Stimulated activated effector memory CD8-positive, alpha-beta T cell treated with anti-CD3 and anti-CD28 coated beads, Interleukin-12 subunit alpha, Interleukin-12 subunit beta, amount 100 ng/mL, for 72 hours (primary cell): ENCODE results near the gene AHR.

Experiments
- ATAC-seq: fragments of 150-1000 bp; cut with Tn5 transposase; 2 replicates; pipeline ENCODE4 v1.10.0; 2021
- DNase-seq, 2 donors: peaks; one replicate each; pipeline ENCODE4 v3.0.0; 2021 to 2022; ENCODE audit warnings: low spot score in 2 of 2
- H3K27ac Mint-ChIP-seq: one replicate; pipeline ENCODE4 v1.8.0; 2022; ENCODE audit warnings: mild to moderate bottlenecking, mixed read lengths
- H3K36me3 Mint-ChIP-seq: one replicate; pipeline ENCODE4 v1.8.0; 2022; ENCODE audit warnings: mild to moderate bottlenecking, mixed read lengths
- H3K4me1 Mint-ChIP-seq: one replicate; pipeline ENCODE4 v1.8.0; 2022; ENCODE audit warnings: mixed read lengths
- H3K4me3 Mint-ChIP-seq: one replicate; pipeline ENCODE4 v1.8.0; 2022; ENCODE audit warnings: mild to moderate bottlenecking, mixed read lengths
- H3K9me3 Mint-ChIP-seq: one replicate; pipeline ENCODE4 v1.8.0; 2022; ENCODE audit warnings: mixed read lengths

Gene AHR

DNA sequence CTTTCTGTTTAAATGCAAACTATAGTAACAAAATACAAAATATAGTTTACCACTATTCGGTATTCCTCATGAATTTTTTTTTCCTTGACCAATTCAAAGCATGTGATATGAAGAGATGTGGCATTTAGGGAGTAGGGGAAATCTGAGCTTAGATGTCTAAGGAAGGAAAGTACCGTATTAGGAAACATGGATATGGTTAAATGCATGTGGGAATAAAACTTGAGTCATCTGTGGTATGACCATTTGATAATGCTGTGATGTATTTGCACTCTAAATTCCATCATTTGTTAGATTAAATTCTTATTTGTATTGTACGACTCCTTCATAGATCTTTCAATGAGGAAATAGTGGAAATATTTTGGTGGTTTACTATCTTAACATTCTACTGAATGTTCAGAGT, 19.7 kb downstream of the AHR start:
- Mint-ChIP-seq H3K4me3 (no peak overlapping the region), H3K4me1 (peaks cover 29% of the 10 kb centered on the region), H3K36me3 (peaks cover 66% of the 10 kb centered on the region), H3K9me3 (no peaks in the 10 kb centered on the region), H3K27ac (no peak overlapping the region)
- ATAC-seq = no peak
- no peak for DNase-seq

DNA sequence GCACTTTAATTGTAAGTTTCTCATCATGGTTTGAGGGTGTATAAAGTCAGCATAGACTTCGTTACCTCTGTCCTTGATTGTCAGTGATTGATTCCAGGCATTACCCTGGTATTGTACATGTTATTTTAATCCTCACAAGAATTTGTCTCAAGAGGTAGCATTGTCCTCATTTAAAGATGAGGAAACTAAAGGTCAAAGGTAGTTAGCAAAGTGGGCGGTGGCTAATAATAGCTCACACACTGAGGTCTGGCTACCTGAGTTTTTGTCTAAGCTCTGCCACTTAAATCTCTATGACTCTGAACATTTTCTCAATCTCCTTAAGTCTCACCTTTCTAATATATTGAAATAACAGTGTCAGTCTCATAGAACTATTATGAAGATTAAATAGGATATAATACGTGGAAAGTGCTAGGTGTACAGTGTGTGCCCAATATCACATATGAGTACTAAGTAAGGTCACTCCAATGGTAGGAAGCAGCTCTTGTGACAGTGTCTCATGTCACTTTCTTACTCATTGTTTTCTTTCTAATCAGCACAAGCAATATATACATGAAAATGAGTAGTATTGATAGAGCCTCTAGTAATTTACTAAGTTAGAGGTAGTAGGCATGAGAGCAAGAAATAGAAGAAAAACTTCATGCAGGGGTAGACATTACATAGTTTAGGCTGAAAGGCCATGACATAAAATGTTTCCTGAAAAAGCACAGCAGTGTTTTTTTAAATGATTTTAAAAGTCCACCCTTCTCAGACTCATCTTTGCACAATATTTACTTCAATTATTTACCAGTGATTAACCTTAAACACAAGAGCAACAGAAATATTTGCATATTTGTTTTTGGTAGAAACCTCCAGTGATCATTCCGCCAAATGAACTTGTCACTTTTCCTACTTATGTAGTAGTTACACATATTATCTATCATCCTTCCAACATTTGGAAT, 21.0 kb downstream of the AHR start:
- Mint-ChIP-seq H3K27ac (no peak overlapping the region), H3K36me3 (peaks cover 69% of the 10 kb centered on the region), H3K9me3 (no peaks in the 10 kb centered on the region), H3K4me1 (peaks cover 29% of the 10 kb centered on the region), H3K4me3 (no peak overlapping the region)
- DNase-seq (no peak), ATAC-seq (peak; percentile 76)

DNA sequence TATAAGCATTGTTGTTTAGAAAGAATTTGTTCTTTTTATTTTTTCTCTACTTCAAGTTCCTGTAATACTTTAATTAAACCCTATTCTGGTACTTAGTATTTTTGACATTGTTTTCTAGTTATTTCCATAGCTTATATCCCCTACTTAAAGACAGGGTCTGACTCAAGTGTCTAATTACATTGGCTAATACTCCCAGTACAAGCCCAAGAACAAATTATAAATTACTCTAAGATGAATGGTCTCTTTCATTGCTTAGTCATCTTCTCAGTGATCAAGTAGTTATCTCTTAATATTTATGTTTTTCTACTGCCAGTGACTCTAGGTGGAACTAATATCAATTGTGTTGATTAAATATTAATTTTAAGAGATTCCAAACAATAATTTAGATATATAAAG, 21.6 kb downstream of the AHR start:
- DNase-seq (no peak), ATAC-seq (no peak)
- no peak overlapping the region for H3K27ac Mint-ChIP-seq
- H3K4me1 Mint-ChIP-seq = peaks cover 29% of the 10 kb centered on the region
- no peaks in the 10 kb centered on the region for H3K9me3 Mint-ChIP-seq
- H3K4me3 Mint-ChIP-seq = no peak overlapping the region
- peaks cover 71% of the 10 kb centered on the region for H3K36me3 Mint-ChIP-seq

- peaks cover 71% of the 10 kb centered on the region for H3K36me3 Mint-ChIP-seq
- DNase-seq (no peak), ATAC-seq (no peak)
- H3K9me3 Mint-ChIP-seq = no peaks in the 10 kb centered on the region
- H3K4me3 Mint-ChIP-seq = no peak overlapping the region
- H3K4me1 Mint-ChIP-seq = peaks cover 27% of the 10 kb centered on the region
- no peak overlapping the region for H3K27ac Mint-ChIP-seq
Measured at GRCh38 chr7:17320657-17321056, 22.2 kb downstream of the AHR start.

- no peak for ATAC-seq
- no peak overlapping the region for H3K4me3 Mint-ChIP-seq
- H3K36me3 Mint-ChIP-seq = peaks cover 75% of the 10 kb centered on the region
Measured at GRCh38 chr7:17325364-17325763, 26.9 kb downstream of the AHR start.

DNA sequence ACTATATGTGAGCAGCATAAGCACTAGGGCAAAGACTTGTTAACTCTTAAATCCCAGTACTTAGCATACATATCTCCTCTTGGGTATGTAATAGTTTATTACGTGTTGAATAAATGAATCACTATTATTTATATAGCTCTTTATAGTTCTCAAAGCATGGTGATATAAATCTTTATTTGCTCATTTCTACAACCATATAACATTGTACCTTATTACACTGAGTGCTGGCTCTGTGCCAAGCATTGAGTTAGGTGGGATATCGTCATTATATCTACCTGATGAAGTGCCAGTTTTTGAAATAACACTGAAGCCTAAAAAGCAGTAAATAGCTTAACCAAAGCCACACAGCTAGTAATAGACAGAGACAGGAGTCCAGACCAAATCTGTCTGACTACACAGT, 27.9 kb downstream of the AHR start:
- no peak for ATAC-seq
- no peaks in the 10 kb centered on the region for H3K4me1 Mint-ChIP-seq
- DNase-seq = no peak
- no peaks in the 10 kb centered on the region for H3K9me3 Mint-ChIP-seq
- no peak overlapping the region for H3K27ac Mint-ChIP-seq
- H3K36me3 Mint-ChIP-seq = peaks cover 85% of the 10 kb centered on the region
- H3K4me3 Mint-ChIP-seq = no peak overlapping the region

More at GRCh38 chr7:17325364-17325763, 26.9 kb downstream of the AHR start:
- DNase-seq = no peak
- H3K4me1 Mint-ChIP-seq = no peaks in the 10 kb centered on the region
- H3K9me3 Mint-ChIP-seq = no peaks in the 10 kb centered on the region
- no peak overlapping the region for H3K27ac Mint-ChIP-seq

- Mint-ChIP-seq H3K9me3 (no peaks in the 10 kb centered on the region), H3K36me3 (peaks cover 90% of the 10 kb centered on the region), H3K4me1 (no peaks in the 10 kb centered on the region), H3K27ac (no peak overlapping the region), H3K4me3 (no peak overlapping the region)
- no peak for ATAC-seq
- DNase-seq = no peak
Measured at GRCh38 chr7:17328641-17329040, 30.2 kb downstream of the AHR start.

GRCh38 chr7:17329440-17329839, 31.0 kb downstream of the AHR start:
- DNase-seq (no peak), ATAC-seq (no peak)
- Mint-ChIP-seq H3K9me3 (no peaks in the 10 kb centered on the region), H3K36me3 (peaks cover 90% of the 10 kb centered on the region), H3K4me3 (no peak overlapping the region), H3K27ac (no peak overlapping the region), H3K4me1 (no peaks in the 10 kb centered on the region)

- DNase-seq = no peak
- Mint-ChIP-seq H3K36me3 (peaks cover 90% of the 10 kb centered on the region), H3K4me1 (no peaks in the 10 kb centered on the region), H3K9me3 (no peaks in the 10 kb centered on the region), H3K4me3 (no peak overlapping the region), H3K27ac (no peak overlapping the region)
- no peak for ATAC-seq
Measured at GRCh38 chr7:17331891-17332501, 33.5 kb downstream of the AHR start.

GRCh38 chr7:17333221-17333620, 34.8 kb downstream of the AHR start:
- DNase-seq (no peak), ATAC-seq (no peak)
- Mint-ChIP-seq H3K9me3 (peaks cover 2% of the 10 kb centered on the region), H3K4me1 (no peaks in the 10 kb centered on the region), H3K4me3 (no peak overlapping the region), H3K27ac (no peak overlapping the region), H3K36me3 (peaks cover 97% of the 10 kb centered on the region)

GRCh38 chr7:17336168-17336567, 37.7 kb downstream of the AHR start:
- H3K36me3 Mint-ChIP-seq = peaks cover 97% of the 10 kb centered on the region
- no peak for ATAC-seq
- no peak for DNase-seq
- peaks cover 2% of the 10 kb centered on the region for H3K9me3 Mint-ChIP-seq
- H3K27ac Mint-ChIP-seq = no peak overlapping the region
- H3K4me1 Mint-ChIP-seq = no peaks in the 10 kb centered on the region
- no peak overlapping the region for H3K4me3 Mint-ChIP-seq

- no peak for ATAC-seq
- peaks cover 98% of the 10 kb centered on the region for H3K36me3 Mint-ChIP-seq
- H3K4me3 Mint-ChIP-seq = no peak overlapping the region
- peaks cover 2% of the 10 kb centered on the region for H3K9me3 Mint-ChIP-seq
- no peak for DNase-seq
- H3K4me1 Mint-ChIP-seq = no peaks in the 10 kb centered on the region
- no peak overlapping the region for H3K27ac Mint-ChIP-seq
Measured at GRCh38 chr7:17339139-17339538, 40.7 kb downstream of the AHR start.

DNA sequence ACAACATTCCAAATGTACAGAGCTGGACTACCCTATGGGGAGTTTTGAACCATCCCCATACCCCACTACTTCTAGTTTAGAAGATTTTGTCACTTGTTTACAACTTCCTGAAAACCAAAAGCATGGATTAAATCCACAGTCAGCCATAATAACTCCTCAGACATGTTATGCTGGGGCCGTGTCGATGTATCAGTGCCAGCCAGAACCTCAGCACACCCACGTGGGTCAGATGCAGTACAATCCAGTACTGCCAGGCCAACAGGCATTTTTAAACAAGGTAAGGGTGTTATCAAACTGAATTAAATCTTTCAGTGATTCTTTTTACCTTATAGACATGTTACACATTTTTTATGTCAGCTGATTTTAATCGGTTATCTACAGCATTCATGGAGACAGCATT, 41.5 kb downstream of the AHR start:
- no peak overlapping the region for H3K27ac Mint-ChIP-seq
- peaks cover 98% of the 10 kb centered on the region for H3K36me3 Mint-ChIP-seq
- ATAC-seq (no peak), DNase-seq (no peak)
- H3K9me3 Mint-ChIP-seq = peaks cover 2% of the 10 kb centered on the region
- no peaks in the 10 kb centered on the region for H3K4me1 Mint-ChIP-seq
- H3K4me3 Mint-ChIP-seq = no peak overlapping the region

DNA sequence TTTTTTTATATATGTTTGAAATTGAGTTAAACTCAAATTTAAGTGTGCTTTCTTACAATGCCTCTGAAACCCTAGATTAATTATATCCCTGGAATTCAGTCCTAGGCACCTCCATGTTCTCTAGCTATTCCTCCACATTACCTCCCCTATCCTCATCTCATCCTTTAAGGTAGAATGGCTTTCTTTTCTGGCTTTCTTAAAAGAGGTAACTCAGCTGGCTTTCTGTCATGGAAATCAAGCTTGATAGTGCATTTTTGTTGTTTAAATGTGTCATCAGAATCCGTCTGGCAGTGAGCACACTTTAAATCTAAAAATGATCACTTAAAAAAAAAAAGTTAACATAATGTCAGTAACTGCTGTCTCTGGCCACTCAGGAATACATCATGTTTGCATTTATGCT, 42.2 kb downstream of the AHR start:
- DNase-seq = no peak
- Mint-ChIP-seq H3K27ac (no peak overlapping the region), H3K4me3 (no peak overlapping the region), H3K36me3 (peaks cover 96% of the 10 kb centered on the region), H3K9me3 (peaks cover 2% of the 10 kb centered on the region), H3K4me1 (no peaks in the 10 kb centered on the region)
- ATAC-seq = no peak

DNA sequence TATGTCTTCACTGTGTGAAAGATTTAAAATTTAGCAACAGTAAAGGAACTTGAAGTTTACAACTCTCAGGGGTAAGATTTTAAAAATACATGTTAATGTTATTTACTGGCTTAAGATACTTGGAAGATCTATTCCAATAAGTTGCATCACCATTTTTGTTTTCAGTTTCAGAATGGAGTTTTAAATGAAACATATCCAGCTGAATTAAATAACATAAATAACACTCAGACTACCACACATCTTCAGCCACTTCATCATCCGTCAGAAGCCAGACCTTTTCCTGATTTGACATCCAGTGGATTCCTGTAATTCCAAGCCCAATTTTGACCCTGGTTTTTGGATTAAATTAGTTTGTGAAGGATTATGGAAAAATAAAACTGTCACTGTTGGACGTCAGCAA, 44.3 kb downstream of the AHR start:
- no peaks in the 10 kb centered on the region for H3K4me1 Mint-ChIP-seq

DNA sequence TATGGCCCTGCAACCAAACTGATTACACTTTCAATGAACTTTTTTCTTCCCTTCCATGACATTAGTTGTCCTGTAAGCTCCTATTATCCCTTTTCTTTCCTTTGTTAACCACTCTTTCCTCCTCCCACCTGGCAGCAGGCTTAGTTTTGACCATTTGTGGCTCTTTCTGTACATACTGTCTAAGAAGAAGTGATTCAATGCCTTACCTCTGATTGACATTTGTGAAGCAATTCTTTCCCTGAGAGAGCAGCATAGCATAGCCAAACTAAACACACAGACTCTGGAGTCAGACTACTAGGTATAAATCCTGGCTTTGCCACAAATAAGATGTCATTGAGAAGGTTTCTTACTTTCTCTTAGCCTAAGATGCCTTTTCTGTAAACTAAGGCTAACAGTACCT, 48.9 kb downstream of the AHR start:
- no peak for ATAC-seq
- Mint-ChIP-seq H3K4me3 (no peak overlapping the region), H3K9me3 (peaks cover 13% of the 10 kb centered on the region), H3K36me3 (peaks cover 36% of the 10 kb centered on the region), H3K27ac (no peak overlapping the region), H3K4me1 (no peaks in the 10 kb centered on the region)
- DNase-seq = no peak

More for the DNA sequence above, 44.3 kb downstream of the AHR start:
- Mint-ChIP-seq H3K36me3 (peaks cover 81% of the 10 kb centered on the region), H3K4me3 (no peak overlapping the region), H3K27ac (no peak overlapping the region), H3K9me3 (no peaks in the 10 kb centered on the region)
- no peak for ATAC-seq
- no peak for DNase-seq
